Endodermal cell (in vitro differentiated cells): ENCODE data around the gene CDK5R1. TPM values are rescaled to one million over a fixed set of nuclear protein-coding genes. Genes with fewer than 3 reads are reported as not detected.

Experiments
- DNase-seq: peaks from one replicate; pipeline ENCODE4 v3.0.0-alpha.2; 2017
- H3K27ac ChIP-seq: 2 replicates; pipeline ENCODE4 v1.5.1; 2013; ENCODE audit warnings: mild to moderate bottlenecking, low read depth, low read length, moderate library complexity
- H3K27me3 ChIP-seq: 2 replicates; pipeline ENCODE4 v1.6.1; 2013; ENCODE audit warnings: mild to moderate bottlenecking, low read length, moderate library complexity; ENCODE audit not compliant: insufficient read depth, control insufficient read depth, poor library complexity, severe bottlenecking
- H3K36me3 ChIP-seq: 2 replicates; pipeline ENCODE4 v1.7.0; 2013; ENCODE audit warnings: mild to moderate bottlenecking, low read length, moderate library complexity; ENCODE audit not compliant: control insufficient read depth, insufficient read depth
- H3K4me1 ChIP-seq: one replicate; pipeline ENCODE4 v1.7.0; 2013; ENCODE audit warnings: low read length; ENCODE audit not compliant: control insufficient read depth, insufficient read depth
- H3K4me3 ChIP-seq: 2 replicates; pipeline ENCODE4 v1.5.1; 2013; ENCODE audit warnings: mild to moderate bottlenecking, low read length, moderate library complexity
- H3K9ac ChIP-seq: 2 replicates; pipeline ENCODE4 v1.6.1; 2013; ENCODE audit warnings: mild to moderate bottlenecking, low read length, moderate library complexity; ENCODE audit not compliant: poor library complexity, severe bottlenecking; ENCODE audit errors: extremely low read depth
- H3K9me3 ChIP-seq: 2 replicates; pipeline ENCODE4 v1.6.1; 2013; ENCODE audit warnings: mild to moderate bottlenecking, low read length, moderate library complexity; ENCODE audit not compliant: control insufficient read depth
- H3K27ac Mint-ChIP-seq: 2 replicates; pipeline ENCODE4 v1.8.0; 2020; ENCODE audit warnings: mixed read lengths
- H3K27me3 Mint-ChIP-seq: 2 replicates; pipeline ENCODE4 v1.8.0; 2021; ENCODE audit warnings: mild to moderate bottlenecking, mixed read lengths; ENCODE audit not compliant: insufficient read depth
- H3K36me3 Mint-ChIP-seq: 2 replicates; pipeline ENCODE4 v1.8.0; 2020; ENCODE audit warnings: low read depth, mixed read lengths
- H3K4me1 Mint-ChIP-seq: 2 replicates; pipeline ENCODE4 v1.8.0; 2020; ENCODE audit warnings: mixed read lengths
- H3K4me3 Mint-ChIP-seq: 2 replicates; pipeline ENCODE4 v1.8.0; 2020; ENCODE audit warnings: mild to moderate bottlenecking, moderate library complexity, mixed read lengths
- H3K9me3 Mint-ChIP-seq: 2 replicates; pipeline ENCODE4 v1.8.0; 2020; ENCODE audit warnings: mild to moderate bottlenecking, mixed read lengths
- WGBS, 2 experiments: methylation state at CpG; one replicate each; pipeline versions ENCODE4 v1.1.5 to v1.1.7; 2013; ENCODE audit warnings: missing lambda C conversion rate in 2 of 2, mixed read lengths in 1 of 2; ENCODE audit not compliant: insufficient coverage in 1 of 2, insufficient read length in 1 of 2; 5-methylcytosine and 5-hydroxymethylcytosine counted together
- total RNA-seq, 2 donors: library from RNA; stranded (reverse); fragmentation: NEBNext Ultra II Directional in 1 of 2; extraction: Animal tissue kit (Norgen Biotek cat#: 25700) in 1 of 2; gene quantifications; 2 replicates in 1 of 2; 3 replicates in 1 of 2; pipeline ENCODE4 v1.2.1, GENCODE V29; 2021
- TF ChIP-seq, protein P1 (sequence below): fragments of 200-600 bp; sonication (generic); conservative IDR thresholded peaks from 2 replicates; pipeline ENCODE4 v1.5.0; 2021; ENCODE audit warnings: antibody characterized with exemption, mild to moderate bottlenecking

The CDK5R1 gene
- total RNA-seq, 2 donors from 2014 or later = 9.8 to 10.3 TPM

DNA sequence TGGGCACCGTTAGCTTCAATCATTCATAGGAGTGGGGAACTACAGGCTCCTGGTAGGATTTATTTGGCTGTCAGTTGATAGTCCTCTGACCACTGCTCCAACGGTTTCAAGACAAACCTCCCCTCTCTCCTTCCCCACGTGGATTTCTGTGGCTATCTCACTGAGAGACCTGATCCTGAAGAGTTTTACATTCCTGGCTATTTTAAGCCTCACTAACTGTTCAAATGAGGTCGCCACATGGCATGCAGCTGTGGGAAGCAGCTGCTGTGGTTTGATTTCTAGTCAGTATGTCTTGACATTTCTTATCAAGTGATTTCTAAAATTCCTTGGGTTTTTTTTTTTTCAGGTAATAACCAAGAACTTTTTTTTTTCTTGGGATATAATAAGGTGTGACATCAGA lies 38.3 kb downstream of the CDK5R1 start:
- Mint-ChIP-seq H3K4me3 (no peak overlapping the region), H3K36me3 (peaks cover 14% of the 10 kb centered on the region), H3K27ac (peak overlapping the region; percentile 26), H3K9me3 (no peaks in the 10 kb centered on the region), H3K4me1 (peaks cover 24% of the 10 kb centered on the region), H3K27me3 (no peaks in the 10 kb centered on the region)
- Histone ChIP-seq H3K4me1 (peaks cover 6% of the 10 kb centered on the region), H3K27ac (no peak overlapping the region), H3K9me3 (no peaks in the 10 kb centered on the region), H3K4me3 (no peak overlapping the region), H3K36me3 (no peaks in the 10 kb centered on the region), H3K27me3 (no peaks in the 10 kb centered on the region), H3K9ac (no peak overlapping the region)
- no peak for DNase-seq
- TF ChIP-seq, protein P1, sequence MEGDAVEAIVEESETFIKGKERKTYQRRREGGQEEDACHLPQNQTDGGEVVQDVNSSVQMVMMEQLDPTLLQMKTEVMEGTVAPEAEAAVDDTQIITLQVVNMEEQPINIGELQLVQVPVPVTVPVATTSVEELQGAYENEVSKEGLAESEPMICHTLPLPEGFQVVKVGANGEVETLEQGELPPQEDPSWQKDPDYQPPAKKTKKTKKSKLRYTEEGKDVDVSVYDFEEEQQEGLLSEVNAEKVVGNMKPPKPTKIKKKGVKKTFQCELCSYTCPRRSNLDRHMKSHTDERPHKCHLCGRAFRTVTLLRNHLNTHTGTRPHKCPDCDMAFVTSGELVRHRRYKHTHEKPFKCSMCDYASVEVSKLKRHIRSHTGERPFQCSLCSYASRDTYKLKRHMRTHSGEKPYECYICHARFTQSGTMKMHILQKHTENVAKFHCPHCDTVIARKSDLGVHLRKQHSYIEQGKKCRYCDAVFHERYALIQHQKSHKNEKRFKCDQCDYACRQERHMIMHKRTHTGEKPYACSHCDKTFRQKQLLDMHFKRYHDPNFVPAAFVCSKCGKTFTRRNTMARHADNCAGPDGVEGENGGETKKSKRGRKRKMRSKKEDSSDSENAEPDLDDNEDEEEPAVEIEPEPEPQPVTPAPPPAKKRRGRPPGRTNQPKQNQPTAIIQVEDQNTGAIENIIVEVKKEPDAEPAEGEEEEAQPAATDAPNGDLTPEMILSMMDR = no peak
- WGBS, 2 experiments = 33 to 56% methylated on average over 1 to 4 of the region's 4 CpGs

DNA sequence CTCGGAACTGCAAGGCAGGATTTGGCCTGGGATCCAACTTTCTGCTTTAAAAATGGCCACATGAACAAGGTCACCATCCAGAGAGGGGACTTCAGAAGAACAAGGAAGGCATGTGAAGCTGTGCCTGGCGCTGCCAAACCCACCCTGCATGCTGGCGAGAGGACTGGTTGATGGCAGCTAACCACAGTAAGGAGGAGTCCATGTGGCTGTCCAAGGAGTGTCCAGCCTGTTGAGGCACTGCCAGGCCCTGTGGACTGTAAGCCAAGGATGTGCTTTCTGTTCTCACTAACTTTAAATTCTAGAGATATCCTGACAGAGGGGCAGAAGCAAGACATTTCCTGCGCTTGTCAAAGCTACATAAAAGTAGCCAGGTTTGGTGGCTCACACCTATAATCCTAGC lies 40.4 kb downstream of the CDK5R1 start:
- Mint-ChIP-seq H3K27ac (no peak overlapping the region), H3K4me3 (no peak overlapping the region), H3K4me1 (peaks cover 12% of the 10 kb centered on the region), H3K9me3 (no peaks in the 10 kb centered on the region), H3K27me3 (no peaks in the 10 kb centered on the region), H3K36me3 (peaks cover 16% of the 10 kb centered on the region)
- Histone ChIP-seq H3K4me1 (no peaks in the 10 kb centered on the region), H3K27me3 (no peaks in the 10 kb centered on the region), H3K36me3 (no peaks in the 10 kb centered on the region), H3K4me3 (no peak overlapping the region), H3K27ac (no peak overlapping the region), H3K9ac (no peak overlapping the region), H3K9me3 (no peaks in the 10 kb centered on the region)
- TF ChIP-seq, protein P1 = no peak
- WGBS, 2 experiments = 89 to 96% methylated on average over 3 to 4 of the region's 4 CpGs
- no peak for DNase-seq

DNA sequence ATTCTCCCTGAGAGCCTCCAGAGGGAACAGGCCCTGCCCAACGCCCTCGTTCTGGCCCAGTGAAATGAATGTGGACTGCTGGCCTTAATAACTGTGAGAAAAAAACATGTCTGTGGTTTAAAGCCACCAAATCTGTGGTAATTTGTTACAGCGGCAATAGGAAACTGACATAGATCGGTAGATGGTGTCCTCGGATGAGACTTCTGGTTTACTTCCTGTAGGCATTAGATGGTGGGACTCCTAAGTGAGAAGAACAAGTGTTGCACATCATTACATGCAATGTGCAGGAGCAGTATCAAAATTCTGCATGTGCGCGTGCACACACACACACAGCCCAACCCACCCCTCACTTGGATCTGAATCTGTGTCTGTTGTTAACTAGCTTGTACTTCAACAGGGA lies 42.0 kb downstream of the CDK5R1 start:
- H3K9me3 ChIP-seq = no peaks in the 10 kb centered on the region
- H3K27ac Mint-ChIP-seq = no peak overlapping the region
- no peak overlapping the region for H3K4me3 Mint-ChIP-seq
- no peak overlapping the region for H3K27ac ChIP-seq
- TF ChIP-seq, protein P1 = no peak
- H3K27me3 Mint-ChIP-seq = no peaks in the 10 kb centered on the region
- H3K36me3 ChIP-seq = no peaks in the 10 kb centered on the region
- no peaks in the 10 kb centered on the region for H3K9me3 Mint-ChIP-seq
- no peaks in the 10 kb centered on the region for H3K27me3 ChIP-seq
- H3K4me1 ChIP-seq = no peaks in the 10 kb centered on the region
- H3K4me3 ChIP-seq = no peak overlapping the region
- no peak overlapping the region for H3K9ac ChIP-seq
- 92 to 97% methylated on average over 5 of the region's 7 CpGs for WGBS, 2 experiments
- DNase-seq = no peak
- H3K36me3 Mint-ChIP-seq = peaks cover 25% of the 10 kb centered on the region
- H3K4me1 Mint-ChIP-seq = peaks cover 5% of the 10 kb centered on the region
